Colonic mucosa (tissue), 4 donors: ENCODE measurements around the gene P2RY6. TPM values are rescaled to one million over a fixed set of nuclear protein-coding genes. Genes with fewer than 3 reads are reported as not detected.

Experiments used
- DNase-seq: peaks from one replicate; pipeline ENCODE4 v3.0.0-alpha.2; 2020
- H3K27ac ChIP-seq: fragments of 200-600 bp; one replicate; pipeline ENCODE4 v1.8.0; 2021
- H3K27me3 ChIP-seq: fragments of 200-600 bp; one replicate; pipeline ENCODE4 v1.8.0; 2021
- H3K36me3 ChIP-seq: fragments of 200-600 bp; one replicate; pipeline ENCODE4 v1.8.0; 2021
- H3K4me1 ChIP-seq: fragments of 200-600 bp; one replicate; pipeline ENCODE4 v1.8.0; 2021; ENCODE audit warnings: mild to moderate bottlenecking
- H3K4me3 ChIP-seq: fragments of 200-600 bp; one replicate; pipeline ENCODE4 v1.8.0; 2021
- H3K9ac ChIP-seq, 2 donors: one replicate each; pipeline ENCODE4 v1.7.0; 2013; ENCODE audit warnings: control low read depth in 2 of 2, low read depth in 2 of 2, low read length in 2 of 2
- H3K9me3 ChIP-seq: fragments of 200-600 bp; one replicate; pipeline ENCODE4 v1.8.0; 2021
- intact Hi-C: fragments of 100-400 bp; cut with DNase I; formaldehyde crosslinking; loops from one replicate; pipeline ENCODE4 v1.14.1; 2022
- total RNA-seq, 2 donors: library from RNA; stranded (reverse); fragmentation: NEBNext Ultra II Directional in 1 of 2; extraction: Animal tissue kit (Norgen Biotek cat#: 25700) in 1 of 2; gene quantifications; one replicate each; pipeline ENCODE4 v1.2.1, GENCODE V29; 2021
- TF ChIP-seq, protein P1 (sequence below): fragments of 200-600 bp; IDR thresholded peaks from one replicate; pipeline ENCODE4 v1.8.0; 2022; ENCODE audit warnings: antibody characterized with exemption, mild to moderate bottlenecking
- donor health status: healthy.
- donor health status: DM: no; HTN: no; CAD: no.
- donor health status: DM: no; HTN: no; CAD: no.

P2RY6 gene
- total RNA-seq, 2 donors from 2014 or later = 0.91 to 1.4 TPM

GRCh38 chr11:73343076-73343873 is 71.1 kb downstream of the P2RY6 start:
- TF ChIP-seq, protein P1, sequence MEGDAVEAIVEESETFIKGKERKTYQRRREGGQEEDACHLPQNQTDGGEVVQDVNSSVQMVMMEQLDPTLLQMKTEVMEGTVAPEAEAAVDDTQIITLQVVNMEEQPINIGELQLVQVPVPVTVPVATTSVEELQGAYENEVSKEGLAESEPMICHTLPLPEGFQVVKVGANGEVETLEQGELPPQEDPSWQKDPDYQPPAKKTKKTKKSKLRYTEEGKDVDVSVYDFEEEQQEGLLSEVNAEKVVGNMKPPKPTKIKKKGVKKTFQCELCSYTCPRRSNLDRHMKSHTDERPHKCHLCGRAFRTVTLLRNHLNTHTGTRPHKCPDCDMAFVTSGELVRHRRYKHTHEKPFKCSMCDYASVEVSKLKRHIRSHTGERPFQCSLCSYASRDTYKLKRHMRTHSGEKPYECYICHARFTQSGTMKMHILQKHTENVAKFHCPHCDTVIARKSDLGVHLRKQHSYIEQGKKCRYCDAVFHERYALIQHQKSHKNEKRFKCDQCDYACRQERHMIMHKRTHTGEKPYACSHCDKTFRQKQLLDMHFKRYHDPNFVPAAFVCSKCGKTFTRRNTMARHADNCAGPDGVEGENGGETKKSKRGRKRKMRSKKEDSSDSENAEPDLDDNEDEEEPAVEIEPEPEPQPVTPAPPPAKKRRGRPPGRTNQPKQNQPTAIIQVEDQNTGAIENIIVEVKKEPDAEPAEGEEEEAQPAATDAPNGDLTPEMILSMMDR = no peak
- Histone ChIP-seq H3K27ac (no peak overlapping the region), H3K4me3 (no peak overlapping the region), H3K36me3 (no peaks in the 10 kb centered on the region), H3K27me3 (no peaks in the 10 kb centered on the region), H3K4me1 (no peaks in the 10 kb centered on the region), H3K9me3 (no peaks in the 10 kb centered on the region), H3K9ac (no peak overlapping the region)
- DNase-seq = no peak
- intact Hi-C loops = no loop called here

- Histone ChIP-seq H3K27ac (no peak overlapping the region), H3K4me1 (no peaks in the 10 kb centered on the region), H3K4me3 (no peak overlapping the region)
Measured at GRCh38 chr11:73344191-73344607, 72.1 kb downstream of the P2RY6 start.

DNA sequence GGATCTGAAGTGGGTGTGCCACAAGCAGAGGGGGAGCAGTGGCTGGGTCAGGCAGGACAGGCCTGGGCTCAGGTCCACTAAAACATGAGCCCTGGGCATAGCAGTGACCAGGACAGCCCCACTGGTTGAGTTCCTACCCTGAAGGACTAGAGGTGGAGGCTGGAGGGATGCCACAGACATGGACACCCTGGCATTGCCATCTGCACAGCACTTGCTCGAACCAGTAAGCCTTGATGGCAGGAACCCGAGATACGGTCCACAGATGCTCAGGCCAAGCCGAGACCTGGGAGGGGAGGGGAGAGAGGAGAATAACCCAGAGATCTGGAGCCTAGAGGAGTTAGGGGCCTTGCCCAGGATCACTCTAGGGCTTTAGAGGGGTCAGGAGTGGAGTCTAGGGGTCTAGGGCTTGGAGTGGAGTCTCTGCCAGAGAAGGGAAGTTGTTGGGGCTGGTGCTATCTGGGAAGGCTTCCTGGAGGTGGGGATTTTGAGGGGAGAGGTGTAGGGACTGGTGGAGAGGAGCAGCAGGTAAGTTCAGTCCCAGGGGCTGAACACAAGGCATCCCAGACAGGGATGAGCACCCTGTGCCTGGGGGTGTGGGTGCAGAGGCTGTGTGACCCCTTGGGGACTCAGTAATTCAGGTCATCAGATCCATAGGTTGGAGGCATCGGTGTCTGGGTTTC is 73.5 kb downstream of the P2RY6 start:
- H3K4me1 ChIP-seq = no peaks in the 10 kb centered on the region
- no peak overlapping the region for H3K9ac ChIP-seq
- intact Hi-C loops = no loop called here

More at GRCh38 chr11:73344191-73344607, 72.1 kb downstream of the P2RY6 start:
- Histone ChIP-seq H3K9me3 (no peaks in the 10 kb centered on the region), H3K27me3 (no peaks in the 10 kb centered on the region), H3K36me3 (no peaks in the 10 kb centered on the region), H3K9ac (no peak overlapping the region)
- no peak for DNase-seq
- intact Hi-C loops = no loop called here
- TF ChIP-seq, protein P1 = no peak

DNA sequence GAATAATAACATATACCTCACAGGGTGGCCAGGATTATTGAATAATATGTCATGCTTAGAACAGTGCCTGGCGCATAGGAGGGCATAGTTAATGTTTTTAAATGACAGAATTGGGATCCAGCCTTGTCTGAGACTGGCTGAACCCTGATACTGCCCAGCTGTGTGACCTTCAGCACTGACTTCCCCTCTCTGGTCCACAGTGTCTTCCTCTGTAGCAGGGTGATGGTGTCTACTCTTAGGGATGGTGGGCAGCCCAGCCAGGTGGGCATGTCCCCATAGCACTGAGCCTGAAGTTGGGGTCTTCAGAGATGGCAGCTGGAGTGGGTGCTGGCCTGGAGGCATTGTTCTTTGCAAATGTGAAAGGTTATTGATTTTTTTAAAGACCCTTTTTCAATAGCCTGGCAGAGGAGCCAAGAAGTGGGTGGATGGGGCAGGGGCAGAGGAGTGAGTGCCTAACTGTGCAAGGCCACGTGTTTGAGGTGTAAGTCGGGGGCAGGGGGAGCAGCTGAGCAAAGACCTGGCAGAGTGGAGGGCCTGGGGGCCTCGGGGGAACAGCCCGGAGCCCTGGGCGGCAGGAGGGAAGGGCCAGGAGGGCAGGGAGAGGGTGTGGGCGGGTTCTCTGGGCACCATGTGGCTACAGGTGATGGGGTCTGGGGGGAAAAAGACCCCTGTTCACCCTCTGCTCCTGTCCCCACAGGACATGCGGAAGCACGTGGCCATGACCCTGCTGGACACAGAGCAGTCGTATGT is 74.2 kb downstream of the P2RY6 start:
- H3K27me3 ChIP-seq = no peaks in the 10 kb centered on the region
- H3K36me3 ChIP-seq = no peaks in the 10 kb centered on the region
- intact Hi-C loops = no loop called here
- H3K27ac ChIP-seq = no peak overlapping the region
- DNase-seq = no peak
- no peaks in the 10 kb centered on the region for H3K9me3 ChIP-seq
- H3K4me1 ChIP-seq = peaks cover 3% of the 10 kb centered on the region
- no peak overlapping the region for H3K9ac ChIP-seq
- no peak overlapping the region for H3K4me3 ChIP-seq
- TF ChIP-seq, protein P1 = no peak

More for the DNA sequence above, 73.5 kb downstream of the P2RY6 start:
- TF ChIP-seq, protein P1 = no peak
- Histone ChIP-seq H3K27ac (no peak overlapping the region), H3K36me3 (no peaks in the 10 kb centered on the region), H3K4me3 (no peak overlapping the region), H3K27me3 (no peaks in the 10 kb centered on the region), H3K9me3 (no peaks in the 10 kb centered on the region)
- DNase-seq = no peak

GRCh38 chr11:73347067-73347466 is 74.9 kb downstream of the P2RY6 start:
- no peak overlapping the region for H3K9ac ChIP-seq
- intact Hi-C loops = no loop called here
- DNase-seq = no peak
- TF ChIP-seq, protein P1 = no peak
- H3K4me3 ChIP-seq = no peak overlapping the region
- H3K4me1 ChIP-seq = peaks cover 3% of the 10 kb centered on the region
- no peak overlapping the region for H3K27ac ChIP-seq
- no peaks in the 10 kb centered on the region for H3K9me3 ChIP-seq
- H3K27me3 ChIP-seq = no peaks in the 10 kb centered on the region
- H3K36me3 ChIP-seq = no peaks in the 10 kb centered on the region
